HG02970 (cell line): ENCODE measurements around the gene SORL1.

Experiments
- ATAC-seq: cut with Tn5 transposase; IDR thresholded peaks from one replicate; pipeline ENCODE4 v1.9.1; 2021; ENCODE audit warnings: mild to moderate bottlenecking, moderate library complexity, moderate number of reproducible peaks; ENCODE audit not compliant: unreplicated experiment, low FRiP score

SORL1 gene

GRCh38 chr11:121578251-121578976, 126.3 kb downstream of the SORL1 start:
- no peak for ATAC-seq

- ATAC-seq = no peak
Measured at GRCh38 chr11:121580154-121580553, 128.0 kb downstream of the SORL1 start.

- no peak for ATAC-seq
Measured at GRCh38 chr11:121581607-121582006, 129.5 kb downstream of the SORL1 start.

GRCh38 chr11:121582296-121582695, 130.2 kb downstream of the SORL1 start:
- no peak for ATAC-seq

- ATAC-seq = no peak
Measured at GRCh38 chr11:121583825-121584224, 131.7 kb downstream of the SORL1 start.

GRCh38 chr11:121586750-121587149, 134.6 kb downstream of the SORL1 start:
- no peak for ATAC-seq

- ATAC-seq = no peak
Measured at GRCh38 chr11:121587182-121587581, 135.1 kb downstream of the SORL1 start.

GRCh38 chr11:121588747-121589146, 136.6 kb downstream of the SORL1 start:
- ATAC-seq = no peak

- ATAC-seq = peak; percentile 67
Measured at GRCh38 chr11:121589946-121590537, 137.9 kb downstream of the SORL1 start.

- ATAC-seq = no peak
Measured at GRCh38 chr11:121590772-121591404, 138.8 kb downstream of the SORL1 start.

- ATAC-seq = no peak
Measured at GRCh38 chr11:121591405-121592033, 139.4 kb downstream of the SORL1 start.

GRCh38 chr11:121592708-121593107, 140.6 kb downstream of the SORL1 start:
- ATAC-seq = no peak

- no peak for ATAC-seq
Measured at GRCh38 chr11:121595717-121596161, 143.6 kb downstream of the SORL1 start.

- ATAC-seq = no peak
Measured at GRCh38 chr11:121596195-121597155, 144.4 kb downstream of the SORL1 start.

- ATAC-seq = no peak
Measured at GRCh38 chr11:121603316-121603715, 151.2 kb downstream of the SORL1 start.

GRCh38 chr11:121604152-121604551, 152.0 kb downstream of the SORL1 start:
- ATAC-seq = no peak

GRCh38 chr11:121606354-121606753, 154.2 kb downstream of the SORL1 start:
- ATAC-seq = no peak

- ATAC-seq = no peak
Measured at GRCh38 chr11:121607341-121607740, 155.2 kb downstream of the SORL1 start.

GRCh38 chr11:121608545-121609098, 156.5 kb downstream of the SORL1 start:
- no peak for ATAC-seq

GRCh38 chr11:121610706-121611105, 158.6 kb downstream of the SORL1 start:
- ATAC-seq = no peak
